RPMI7951 (cell line): ENCODE data around the gene KIAA0513. TPM values are rescaled to one million over a fixed set of nuclear protein-coding genes. Genes with fewer than 3 reads are reported as not detected.

Experiments
- DNase-seq: peaks from one replicate; pipeline ENCODE4 v3.0.0-alpha.2; 2012; ENCODE audit warnings: low read depth
- total RNA-seq: library from RNA; depleted of rRNA; stranded (reverse); fragments of >200 nt; shearing (Covaris generic); gene quantifications from 2 replicates; pipeline ENCODE4 v1.2.3, GENCODE V29; 2014

Gene KIAA0513
- total RNA-seq, 1 experiment from 2014 or later: 2.6 TPM

DNA sequence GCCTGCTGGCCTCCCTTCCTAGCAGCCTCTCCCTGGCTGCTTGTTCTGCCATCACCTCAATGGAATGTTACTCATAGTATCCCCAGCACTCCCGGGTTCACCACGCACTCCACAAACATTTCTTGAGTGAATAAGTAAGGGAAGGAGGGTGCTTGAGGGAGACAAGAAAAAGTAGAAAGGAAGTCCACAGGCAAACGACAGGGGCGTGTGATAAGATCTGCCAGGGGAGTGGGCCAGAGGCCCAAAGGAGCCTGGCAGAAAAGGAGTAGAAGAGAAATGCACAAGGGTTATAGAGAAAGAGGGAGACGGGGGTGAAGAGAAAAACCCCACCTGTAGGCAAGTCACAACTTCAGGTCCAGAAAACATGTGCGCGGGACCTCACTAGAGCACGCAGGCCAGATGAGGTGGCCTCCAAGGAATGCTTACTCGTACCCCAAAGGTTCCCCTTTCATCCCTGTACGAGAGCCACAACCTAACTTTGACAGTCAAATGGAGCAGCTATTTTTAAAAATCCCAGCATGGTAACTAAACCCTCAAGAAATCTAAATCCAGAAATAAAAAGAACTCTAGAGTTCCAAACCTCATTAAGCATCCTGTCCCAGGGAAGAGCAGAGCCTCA is 22.9 kb upstream of the KIAA0513 start:
- peak; percentile 86 for DNase-seq

DNA sequence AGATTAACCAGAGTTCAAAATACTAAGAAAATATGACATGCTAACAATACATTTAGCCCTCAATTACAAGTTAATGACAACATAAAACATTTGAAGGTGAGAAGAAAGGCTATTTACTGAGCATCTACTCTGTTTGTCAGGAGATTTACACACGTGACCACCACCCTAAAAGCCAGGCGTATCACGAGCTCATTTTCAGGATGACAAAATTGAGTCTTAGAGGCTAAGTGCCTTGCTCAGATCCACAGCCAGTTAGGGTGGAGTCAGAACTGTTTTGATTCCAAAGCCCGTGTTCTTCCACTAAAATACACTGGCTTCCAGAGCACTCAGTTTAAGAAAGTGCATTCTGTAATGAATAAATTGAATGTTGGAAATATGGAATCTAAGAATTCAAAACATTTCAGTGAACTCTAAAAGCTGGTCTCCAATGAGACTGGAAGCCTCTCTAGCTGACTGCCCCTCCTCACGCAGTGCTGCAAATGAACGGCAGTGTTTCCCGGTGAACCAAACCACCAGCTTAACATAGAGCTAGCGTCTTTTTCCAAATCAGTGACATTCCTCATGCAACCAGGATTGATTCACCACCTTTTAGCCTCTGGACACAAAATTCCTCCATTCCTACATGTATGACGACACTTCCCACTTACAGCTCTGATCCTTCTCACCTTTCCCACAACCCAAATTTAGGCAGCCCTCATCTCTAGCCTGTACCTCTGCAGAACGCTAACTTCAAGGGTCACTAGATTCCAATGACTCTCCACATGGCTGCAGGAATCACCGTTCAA is 22.1 kb upstream of the KIAA0513 start:
- peak; percentile 83 for DNase-seq

DNA sequence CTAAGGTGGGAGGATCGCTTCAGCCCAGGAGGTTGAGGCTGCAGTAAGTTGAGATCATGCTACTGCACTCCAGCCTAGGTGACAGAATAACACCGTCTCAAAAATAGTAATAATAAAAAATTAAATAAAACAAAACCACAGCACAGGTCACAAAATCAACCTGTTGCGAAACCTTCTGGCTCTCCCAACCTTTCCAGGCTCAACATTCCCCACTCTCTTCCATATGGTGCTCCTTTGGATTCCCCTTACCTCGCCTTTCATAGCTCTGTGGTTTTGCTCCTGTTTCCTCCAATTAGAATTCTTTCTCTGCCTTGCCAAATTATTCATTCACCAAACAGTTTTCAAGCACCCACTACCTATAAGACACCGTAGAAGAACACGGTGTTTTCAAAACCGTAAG is 21.0 kb upstream of the KIAA0513 start:
- DNase-seq: no peak

DNA sequence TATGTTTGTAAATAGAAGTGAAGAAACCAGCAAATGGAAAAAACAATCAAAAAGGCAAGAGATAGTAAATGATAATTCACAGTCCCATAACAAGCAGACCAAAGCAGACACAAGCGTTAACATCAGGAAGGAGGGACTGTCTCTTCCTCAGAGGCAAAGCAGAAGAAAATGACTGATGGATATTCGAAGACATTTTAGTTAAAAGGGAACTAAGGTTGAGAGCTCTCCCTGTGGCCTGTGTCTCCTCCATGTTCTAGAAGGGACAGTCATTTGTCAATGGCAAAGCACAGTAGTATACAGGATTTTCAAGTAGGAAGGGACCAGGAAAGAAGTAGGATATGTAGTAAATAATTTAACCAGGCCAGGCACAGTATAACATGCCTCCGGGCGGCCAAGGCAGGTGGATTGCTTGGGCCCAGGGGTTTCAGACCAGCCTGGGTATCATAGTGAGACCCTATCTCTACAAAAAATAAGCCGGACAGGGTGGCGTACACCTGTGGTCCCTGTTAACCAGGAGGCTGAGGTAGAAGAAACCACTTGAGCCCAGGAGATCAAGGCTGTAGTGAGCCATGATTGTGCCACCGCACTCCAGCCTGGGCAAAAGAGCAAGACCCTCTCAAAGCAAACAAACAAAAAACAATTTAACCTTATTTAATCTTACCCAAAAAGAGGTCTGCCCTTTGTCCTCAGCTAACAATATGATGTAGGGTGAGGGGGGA is 19.9 kb upstream of the KIAA0513 start:
- DNase-seq: no peak

DNA sequence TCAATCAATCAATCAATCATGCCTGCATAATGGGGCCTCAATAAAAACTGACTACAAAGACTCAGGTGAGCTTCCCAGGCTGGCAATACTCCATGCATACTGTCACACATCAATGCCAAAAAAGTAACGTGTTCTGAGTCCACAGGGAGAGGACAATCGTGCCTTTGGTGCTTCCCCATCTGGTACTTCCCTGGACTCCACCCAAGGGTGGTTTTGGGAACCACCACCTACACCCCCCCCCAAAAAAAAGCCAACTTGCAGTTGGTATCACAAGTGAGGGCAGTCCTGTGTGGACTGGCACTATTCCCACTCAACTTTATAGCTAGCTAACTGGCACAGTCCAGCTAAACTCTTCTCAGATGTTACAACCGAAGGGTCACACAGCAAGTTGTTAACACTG is 19.3 kb upstream of the KIAA0513 start:
- DNase-seq: no peak

DNA sequence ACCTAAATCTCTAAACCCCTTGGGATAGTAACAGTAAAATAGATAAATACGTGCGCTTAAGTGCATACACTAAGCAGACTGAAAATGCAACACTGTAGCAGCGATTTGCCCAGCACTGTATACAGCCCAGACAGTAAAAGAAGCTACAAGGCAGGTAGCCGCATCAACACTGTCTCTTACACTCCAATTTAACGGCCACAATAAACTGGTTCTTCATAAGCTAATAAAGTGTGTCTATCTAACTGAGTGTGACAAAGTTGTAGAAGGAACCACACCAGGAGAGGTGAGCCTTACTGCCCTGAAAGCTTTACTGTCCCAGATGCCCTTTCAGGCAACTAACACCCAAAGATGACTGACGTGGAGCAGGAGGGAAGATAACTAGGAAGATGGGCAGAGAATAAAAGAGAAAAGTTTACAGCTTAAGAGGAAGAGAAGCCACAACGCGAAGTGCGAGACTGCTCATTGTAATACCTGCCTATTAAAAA is 17.1 kb upstream of the KIAA0513 start:
- no peak for DNase-seq

DNA sequence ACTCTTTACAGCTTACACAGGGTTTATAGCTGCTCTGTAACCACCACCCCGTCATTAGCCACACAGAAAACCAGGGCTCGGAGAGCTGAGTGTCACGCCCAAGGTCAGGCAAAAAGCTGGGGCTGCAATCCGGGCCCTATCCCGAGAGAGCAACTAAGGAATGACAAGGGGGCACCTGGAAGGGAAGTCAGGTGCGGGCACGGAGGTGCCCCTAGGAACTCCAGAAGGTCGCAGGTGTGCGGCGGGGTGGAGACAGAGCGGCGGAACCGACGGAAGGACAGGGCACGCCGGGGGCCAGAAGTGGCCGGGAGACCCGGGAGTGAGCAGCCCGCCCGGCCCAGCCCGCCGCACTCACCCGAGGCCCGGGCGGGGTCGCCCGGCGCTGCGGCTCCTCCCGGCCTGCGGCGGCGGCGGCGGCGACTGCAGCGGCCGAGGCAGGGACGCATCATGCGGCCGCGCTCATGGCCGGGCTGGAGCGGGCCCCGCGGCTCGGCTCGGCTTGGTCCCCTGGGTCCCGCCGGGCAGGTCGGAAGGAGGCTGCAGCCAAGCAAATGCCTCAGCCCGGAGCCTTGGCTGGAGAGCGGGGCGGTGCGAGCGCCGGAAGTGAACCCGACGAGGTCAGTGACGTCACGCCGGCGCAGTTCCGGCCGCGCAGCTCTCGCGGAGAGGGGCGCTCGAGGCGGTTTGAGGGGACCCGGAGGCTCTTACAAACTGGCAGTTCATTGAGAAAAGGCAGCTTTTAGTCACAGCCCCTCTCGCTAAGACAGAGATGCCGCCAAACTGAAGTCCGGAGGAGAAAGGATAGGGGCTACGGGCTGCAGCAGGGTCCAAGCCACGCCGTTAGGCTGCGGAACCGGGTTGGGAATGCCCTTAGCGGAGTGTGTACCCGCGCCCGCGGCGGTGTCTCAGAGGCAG is 16.4 kb upstream of the KIAA0513 start, which contains the start of gene ZDHHC7:
TSS of gene ZDHHC7 (minus strand) at position 605 of the 915 bp plus-strand sequence. CDS start 20,917 bp downstream, outside the sequence.
- DNase-seq: peak; percentile 84

DNA sequence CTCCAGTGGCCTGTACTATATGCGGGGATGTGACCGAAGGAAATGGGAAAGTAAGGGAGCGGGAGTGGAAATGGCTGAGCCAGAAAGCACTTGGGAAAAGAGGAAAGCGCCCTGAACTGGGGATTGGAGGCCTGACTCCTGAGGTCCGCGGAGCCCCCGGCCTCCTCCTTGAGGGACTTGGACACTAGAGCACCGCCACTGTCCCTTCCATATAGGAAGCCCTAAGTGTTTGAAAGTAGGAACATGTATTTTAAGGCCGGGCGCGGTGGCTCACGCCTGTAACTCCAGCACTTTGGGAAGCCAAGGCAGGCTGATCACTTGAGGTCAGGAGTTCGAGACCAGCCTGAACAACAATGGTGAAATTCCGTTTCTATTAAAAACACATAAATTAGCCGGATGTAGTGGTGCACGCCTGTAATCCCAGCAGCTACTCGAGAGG is 15.7 kb upstream of the KIAA0513 start:
- DNase-seq: no peak

DNA sequence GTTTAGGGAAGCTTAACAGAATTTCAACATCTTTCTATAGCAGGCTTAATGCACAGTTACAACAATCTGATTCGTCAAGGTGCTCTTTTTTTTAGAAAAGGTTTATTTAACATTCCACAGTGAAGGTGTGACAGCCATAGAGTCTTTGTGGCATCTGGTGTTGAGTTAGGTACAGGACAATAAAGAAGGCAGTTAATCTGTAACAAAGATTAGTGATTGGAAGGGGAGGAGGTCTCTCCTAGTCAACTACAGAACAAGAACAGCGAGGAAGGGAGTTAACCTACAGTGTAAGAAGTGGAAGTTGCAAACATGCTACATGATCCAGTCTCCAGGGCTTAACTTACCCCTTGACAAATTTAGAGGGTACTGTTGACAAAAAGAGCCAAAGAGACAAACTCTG is 13.3 kb upstream of the KIAA0513 start:
- no peak for DNase-seq

DNA sequence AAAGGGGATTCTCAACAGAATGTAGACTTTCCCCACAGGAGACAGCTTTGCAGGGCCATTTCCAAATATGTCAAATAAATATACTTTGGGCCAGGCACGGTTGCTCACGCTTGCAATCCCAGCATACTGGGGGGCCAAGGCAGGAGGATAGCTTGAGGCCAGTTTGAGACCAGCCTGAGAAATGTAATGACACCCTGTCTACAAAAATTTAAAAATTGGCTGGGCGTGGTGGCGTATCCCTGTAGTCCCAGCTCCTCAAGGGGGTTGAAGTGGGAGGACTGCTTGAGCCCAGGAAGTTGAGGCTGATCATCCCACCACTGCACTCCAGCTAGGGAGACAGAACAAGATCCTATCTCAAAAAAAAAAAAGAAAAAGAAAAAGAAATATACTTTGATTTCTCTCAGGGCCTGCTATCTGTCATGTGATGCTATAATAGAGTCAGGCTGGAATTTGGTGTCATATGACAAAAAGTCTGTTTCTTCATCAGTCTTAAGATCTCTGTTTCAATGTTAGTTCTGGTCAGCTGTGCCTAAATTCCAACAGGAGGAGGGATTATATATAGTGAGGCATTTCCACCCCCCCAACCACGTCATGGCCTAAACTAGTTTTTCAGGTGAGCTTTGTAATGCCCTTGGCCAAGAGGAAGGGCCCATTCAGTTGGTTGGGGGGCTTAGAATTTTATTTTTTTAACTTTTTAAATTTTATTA is 12.0 kb upstream of the KIAA0513 start:
- DNase-seq: no peak

DNA sequence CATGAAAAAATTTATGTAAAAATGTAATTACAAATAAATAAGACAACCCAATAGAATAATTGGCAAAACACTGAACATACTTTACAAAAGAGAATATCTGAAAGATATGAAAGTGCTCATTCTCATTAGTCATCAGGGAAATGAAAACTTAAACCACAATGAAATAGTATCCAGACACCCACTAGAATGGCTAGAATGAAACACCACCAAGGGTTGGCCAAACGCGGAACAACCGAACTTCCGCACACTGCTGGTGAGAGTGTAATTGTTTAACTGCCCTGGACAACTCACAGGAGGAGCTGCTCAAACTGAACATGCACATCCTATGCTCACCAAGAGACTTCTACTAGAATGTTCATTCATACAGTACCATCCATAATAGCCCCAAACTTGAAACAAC is 10.4 kb upstream of the KIAA0513 start:
- peak; percentile 42 for DNase-seq

DNA sequence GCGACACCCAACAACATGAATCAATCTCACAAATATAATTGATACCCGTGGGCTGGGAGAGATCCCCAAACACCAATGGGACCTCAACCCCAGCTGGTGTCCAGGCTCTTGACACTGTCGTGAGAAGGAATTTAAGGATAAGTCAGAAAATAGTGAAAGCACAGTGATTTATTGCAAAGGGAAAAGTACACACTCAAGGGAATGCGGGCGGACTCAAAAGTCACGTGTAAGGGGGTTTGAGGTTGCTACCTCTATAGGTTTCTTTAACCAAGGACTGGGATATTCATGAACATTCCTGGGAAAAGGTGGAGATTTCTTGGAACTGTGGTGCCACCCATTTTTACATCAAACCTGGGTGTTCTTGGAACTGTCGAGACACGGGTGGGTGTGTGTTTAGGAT is 10.0 kb upstream of the KIAA0513 start:
- DNase-seq: no peak

DNA sequence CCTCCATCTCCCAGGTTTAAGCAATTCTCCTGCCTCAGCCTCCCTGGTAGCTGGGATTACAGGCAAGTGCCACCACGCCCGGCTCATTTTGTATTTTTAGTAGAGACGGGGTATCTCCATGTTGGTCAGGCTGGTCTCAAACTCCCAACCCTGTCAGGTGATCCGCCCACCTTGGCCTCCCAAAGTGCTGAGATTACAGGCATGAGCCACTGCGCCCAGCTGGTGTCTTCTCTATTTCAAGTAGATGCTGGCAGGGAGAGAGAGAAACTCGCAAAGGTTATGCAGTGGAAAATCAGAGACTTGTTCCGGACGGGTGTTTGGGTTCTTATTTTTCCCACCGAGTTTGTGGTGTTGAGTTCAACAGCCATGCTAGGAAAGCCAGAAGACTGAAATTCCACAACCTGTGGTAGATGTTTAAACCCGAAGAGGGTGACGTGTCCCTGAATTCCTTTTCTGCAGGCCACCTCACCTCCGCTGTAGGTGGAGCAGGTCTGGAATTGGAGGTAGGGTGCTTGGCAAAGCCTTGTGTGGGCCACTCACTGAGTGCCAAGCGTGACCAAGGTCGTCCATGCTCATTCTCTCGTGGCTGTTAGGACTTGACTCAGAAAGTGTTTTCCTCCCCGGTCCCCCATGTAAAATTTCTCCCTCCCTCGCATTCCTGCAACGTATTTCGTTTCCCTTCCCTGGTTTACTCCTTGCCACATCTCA is 8.9 kb upstream of the KIAA0513 start:
- no peak for DNase-seq

DNA sequence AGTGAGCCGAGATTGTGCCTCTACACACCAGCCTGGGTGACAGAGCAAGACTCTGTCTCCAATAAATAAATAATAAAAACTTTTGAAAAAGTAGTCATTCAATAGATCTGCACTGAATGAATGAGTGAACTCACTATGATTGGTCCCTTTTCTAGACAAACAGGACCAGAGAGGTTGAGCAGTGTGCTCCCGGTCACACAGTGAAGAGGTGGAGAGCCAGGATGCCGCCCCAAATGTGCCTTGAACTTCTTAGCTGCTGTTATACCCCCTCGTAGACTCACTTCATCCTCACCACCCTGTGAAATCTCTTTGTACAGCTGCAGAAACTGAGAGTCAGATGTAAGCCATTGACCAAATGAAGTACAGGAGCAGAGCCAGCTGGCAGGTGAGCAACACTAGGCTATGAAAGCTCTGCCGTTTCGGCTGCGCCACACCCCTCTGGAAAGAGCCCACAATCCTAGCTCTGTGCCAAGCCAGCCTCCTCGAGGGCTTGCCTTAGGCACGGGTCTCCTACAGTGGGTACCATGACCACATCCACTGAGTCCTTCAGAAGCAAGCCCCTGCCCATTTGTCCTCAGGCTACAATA is 7.8 kb upstream of the KIAA0513 start:
- DNase-seq: no peak

DNA sequence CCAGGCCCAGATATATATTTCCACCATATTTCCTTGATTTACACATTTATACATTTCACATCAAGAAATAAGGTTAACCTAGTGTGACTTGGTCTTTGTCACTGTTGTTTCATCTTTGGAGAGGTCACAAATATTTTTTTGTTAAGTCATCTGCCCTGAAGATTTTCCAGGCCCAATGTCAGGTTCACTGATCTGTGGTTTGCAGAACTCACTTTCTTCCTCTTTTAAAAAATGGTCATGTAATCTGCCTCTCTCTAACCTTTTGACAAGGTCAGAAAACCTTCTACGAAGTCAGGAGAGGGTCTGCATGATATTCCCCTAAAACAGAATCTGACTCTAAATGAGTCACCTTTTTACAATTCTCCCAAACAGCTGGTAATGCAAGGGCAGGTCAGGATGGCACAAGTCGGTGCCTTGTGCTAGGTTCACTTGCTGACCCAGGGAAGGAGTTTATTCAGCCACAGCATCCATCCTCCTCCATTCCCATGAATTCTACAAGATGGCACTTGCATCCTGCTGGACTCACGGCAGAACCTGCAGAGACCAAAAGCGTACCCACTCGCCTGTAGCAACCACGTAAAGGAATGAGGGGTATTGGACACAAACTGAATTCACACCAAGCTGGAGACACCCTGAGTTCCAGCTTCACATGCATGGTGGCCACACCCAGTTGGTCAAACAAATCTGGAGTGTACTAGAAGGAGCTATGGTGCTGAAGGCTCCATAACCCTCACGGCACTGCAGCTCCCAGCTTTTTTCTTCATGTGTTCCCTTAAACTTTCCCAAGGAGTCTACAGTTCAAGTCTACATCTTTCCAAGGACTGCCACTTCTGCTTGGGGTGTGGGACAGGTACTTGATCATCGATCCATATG is 1.6 kb upstream of the KIAA0513 start:
- no peak for DNase-seq

DNA sequence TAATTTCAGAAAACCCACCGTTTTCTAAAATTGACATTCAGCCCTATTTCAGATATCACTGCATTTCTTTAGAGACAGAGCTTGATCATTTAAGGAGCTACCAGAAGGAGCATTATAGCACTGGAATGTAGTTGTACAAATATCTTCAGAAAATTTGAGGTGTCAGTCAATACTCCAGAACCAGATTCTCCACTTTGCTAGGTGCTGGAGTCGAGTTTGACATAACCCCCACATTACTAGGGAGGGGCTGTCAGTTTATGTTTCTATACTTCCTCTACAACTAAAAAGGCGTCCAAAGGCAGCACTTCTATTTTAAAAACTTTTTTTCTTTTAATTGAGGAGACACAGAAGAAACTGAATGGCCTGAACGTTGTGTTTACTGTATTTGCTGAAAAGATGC is 892 bp upstream of the KIAA0513 start:
- DNase-seq: no peak

DNA sequence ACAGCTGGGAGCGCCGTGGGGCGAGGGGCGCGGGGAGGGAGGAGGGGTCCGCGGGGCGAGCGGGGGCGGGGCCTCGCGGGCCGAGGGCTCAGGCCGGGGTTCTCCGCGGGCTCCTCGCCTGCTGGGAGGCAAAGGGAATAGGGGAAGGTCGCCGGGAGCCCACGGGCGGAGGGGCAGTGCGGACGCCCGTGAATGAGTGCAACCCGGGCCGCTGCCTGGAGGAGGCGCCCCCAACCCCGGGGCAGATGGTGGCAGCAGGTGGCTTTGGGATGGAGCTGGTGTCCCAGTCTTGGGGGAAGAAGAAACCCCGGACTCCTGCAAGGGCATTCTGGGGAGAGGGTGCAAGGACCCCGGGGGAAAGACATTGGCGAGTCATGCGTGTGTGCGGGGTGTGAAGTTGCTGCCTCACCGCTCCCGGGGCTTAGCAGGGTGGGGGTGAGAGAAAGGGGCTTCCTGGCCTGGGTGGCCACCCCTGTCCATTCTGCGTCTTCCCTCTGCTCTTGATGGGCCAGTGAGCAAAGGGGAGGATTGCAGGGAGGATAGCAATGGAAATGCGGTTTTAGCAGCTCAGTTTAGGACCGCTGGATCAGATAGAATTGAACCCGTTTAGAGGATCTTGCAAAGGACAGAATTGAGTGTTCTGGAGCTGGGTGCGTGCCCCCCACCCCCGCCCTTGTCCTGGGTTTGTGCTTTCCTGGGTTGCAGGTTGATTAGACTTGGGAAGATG is 526 bp downstream of the KIAA0513 start:
- no peak for DNase-seq
